ENCODE data around the gene IQCM.

Gene IQCM

GRCh38 chr4:149631629-149632028 lies 184.0 kb downstream of the IQCM start:
- no peak overlapping the region for H3K27ac ChIP-seq (replicated peaks)
- no peak overlapping the region for H3K4me3 ChIP-seq (replicated peaks; ENCODE audit: insufficient read depth, low read length)
- no peak for DNase-seq (ENCODE audit: low read depth in 1 of 2, low spot score in 1 of 2)
- H3K27me3 ChIP-seq (ENCODE audit: insufficient read depth, poor library complexity, severe bottlenecking) = no peaks in the 10 kb centered on the region
- TF ChIP-seq SPI1 (IDR thresholded peaks at IDR 0.05; ENCODE audit: borderline replicate concordance, low read depth) (no peak), POLR2AphosphoS5 (IDR thresholded peaks at IDR 0.05; ENCODE audit: low read depth) (no peak), GABPA (IDR thresholded peaks at IDR 0.05; ENCODE audit: low read depth) (no peak)
- TF ChIP-seq, protein P1, sequence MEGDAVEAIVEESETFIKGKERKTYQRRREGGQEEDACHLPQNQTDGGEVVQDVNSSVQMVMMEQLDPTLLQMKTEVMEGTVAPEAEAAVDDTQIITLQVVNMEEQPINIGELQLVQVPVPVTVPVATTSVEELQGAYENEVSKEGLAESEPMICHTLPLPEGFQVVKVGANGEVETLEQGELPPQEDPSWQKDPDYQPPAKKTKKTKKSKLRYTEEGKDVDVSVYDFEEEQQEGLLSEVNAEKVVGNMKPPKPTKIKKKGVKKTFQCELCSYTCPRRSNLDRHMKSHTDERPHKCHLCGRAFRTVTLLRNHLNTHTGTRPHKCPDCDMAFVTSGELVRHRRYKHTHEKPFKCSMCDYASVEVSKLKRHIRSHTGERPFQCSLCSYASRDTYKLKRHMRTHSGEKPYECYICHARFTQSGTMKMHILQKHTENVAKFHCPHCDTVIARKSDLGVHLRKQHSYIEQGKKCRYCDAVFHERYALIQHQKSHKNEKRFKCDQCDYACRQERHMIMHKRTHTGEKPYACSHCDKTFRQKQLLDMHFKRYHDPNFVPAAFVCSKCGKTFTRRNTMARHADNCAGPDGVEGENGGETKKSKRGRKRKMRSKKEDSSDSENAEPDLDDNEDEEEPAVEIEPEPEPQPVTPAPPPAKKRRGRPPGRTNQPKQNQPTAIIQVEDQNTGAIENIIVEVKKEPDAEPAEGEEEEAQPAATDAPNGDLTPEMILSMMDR (IDR thresholded peaks at IDR 0.05; ENCODE audit: insufficient read depth, low read length) = no peak
- TF ChIP-seq, protein P2, sequence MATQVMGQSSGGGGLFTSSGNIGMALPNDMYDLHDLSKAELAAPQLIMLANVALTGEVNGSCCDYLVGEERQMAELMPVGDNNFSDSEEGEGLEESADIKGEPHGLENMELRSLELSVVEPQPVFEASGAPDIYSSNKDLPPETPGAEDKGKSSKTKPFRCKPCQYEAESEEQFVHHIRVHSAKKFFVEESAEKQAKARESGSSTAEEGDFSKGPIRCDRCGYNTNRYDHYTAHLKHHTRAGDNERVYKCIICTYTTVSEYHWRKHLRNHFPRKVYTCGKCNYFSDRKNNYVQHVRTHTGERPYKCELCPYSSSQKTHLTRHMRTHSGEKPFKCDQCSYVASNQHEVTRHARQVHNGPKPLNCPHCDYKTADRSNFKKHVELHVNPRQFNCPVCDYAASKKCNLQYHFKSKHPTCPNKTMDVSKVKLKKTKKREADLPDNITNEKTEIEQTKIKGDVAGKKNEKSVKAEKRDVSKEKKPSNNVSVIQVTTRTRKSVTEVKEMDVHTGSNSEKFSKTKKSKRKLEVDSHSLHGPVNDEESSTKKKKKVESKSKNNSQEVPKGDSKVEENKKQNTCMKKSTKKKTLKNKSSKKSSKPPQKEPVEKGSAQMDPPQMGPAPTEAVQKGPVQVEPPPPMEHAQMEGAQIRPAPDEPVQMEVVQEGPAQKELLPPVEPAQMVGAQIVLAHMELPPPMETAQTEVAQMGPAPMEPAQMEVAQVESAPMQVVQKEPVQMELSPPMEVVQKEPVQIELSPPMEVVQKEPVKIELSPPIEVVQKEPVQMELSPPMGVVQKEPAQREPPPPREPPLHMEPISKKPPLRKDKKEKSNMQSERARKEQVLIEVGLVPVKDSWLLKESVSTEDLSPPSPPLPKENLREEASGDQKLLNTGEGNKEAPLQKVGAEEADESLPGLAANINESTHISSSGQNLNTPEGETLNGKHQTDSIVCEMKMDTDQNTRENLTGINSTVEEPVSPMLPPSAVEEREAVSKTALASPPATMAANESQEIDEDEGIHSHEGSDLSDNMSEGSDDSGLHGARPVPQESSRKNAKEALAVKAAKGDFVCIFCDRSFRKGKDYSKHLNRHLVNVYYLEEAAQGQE (IDR thresholded peaks at IDR 0.05; ENCODE audit: insufficient replicate concordance, low read depth) = no peak

DNA sequence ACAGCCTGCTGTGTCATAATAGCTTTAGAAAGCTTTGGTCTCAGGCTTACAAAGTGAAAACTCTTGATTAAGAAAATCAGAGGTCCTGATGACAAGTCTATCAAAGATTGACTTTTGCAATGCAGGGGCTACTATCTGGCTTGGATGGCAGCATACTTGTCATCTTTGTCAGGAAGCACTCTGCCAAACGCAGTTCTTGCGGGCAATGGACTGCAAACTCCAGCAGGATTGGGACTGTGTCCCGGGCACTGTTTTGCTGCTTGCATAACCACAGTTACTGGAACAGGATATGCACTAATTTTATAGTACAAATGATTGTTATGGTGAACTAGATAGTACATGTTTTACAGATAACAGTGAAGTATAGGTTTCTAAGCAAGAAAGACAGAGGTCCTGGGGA lies 185.6 kb downstream of the IQCM start:
- Histone ChIP-seq H3K27ac (replicated peaks) (no peak overlapping the region), H3K27me3 (ENCODE audit: insufficient read depth, poor library complexity, severe bottlenecking) (no peaks in the 10 kb centered on the region), H3K4me3 (replicated peaks; ENCODE audit: insufficient read depth, low read length) (no peak overlapping the region)
- TF ChIP-seq SPI1 (IDR thresholded peaks at IDR 0.05; ENCODE audit: borderline replicate concordance, low read depth) (no peak), POLR2AphosphoS5 (IDR thresholded peaks at IDR 0.05; ENCODE audit: low read depth) (no peak), GABPA (IDR thresholded peaks at IDR 0.05; ENCODE audit: low read depth) (no peak)
- TF ChIP-seq, protein P2 (IDR thresholded peaks at IDR 0.05; ENCODE audit: insufficient replicate concordance, low read depth) = no peak
- TF ChIP-seq, protein P1 (IDR thresholded peaks at IDR 0.05; ENCODE audit: insufficient read depth, low read length) = no peak
- no peak for DNase-seq (ENCODE audit: low read depth in 1 of 2, low spot score in 1 of 2)

DNA sequence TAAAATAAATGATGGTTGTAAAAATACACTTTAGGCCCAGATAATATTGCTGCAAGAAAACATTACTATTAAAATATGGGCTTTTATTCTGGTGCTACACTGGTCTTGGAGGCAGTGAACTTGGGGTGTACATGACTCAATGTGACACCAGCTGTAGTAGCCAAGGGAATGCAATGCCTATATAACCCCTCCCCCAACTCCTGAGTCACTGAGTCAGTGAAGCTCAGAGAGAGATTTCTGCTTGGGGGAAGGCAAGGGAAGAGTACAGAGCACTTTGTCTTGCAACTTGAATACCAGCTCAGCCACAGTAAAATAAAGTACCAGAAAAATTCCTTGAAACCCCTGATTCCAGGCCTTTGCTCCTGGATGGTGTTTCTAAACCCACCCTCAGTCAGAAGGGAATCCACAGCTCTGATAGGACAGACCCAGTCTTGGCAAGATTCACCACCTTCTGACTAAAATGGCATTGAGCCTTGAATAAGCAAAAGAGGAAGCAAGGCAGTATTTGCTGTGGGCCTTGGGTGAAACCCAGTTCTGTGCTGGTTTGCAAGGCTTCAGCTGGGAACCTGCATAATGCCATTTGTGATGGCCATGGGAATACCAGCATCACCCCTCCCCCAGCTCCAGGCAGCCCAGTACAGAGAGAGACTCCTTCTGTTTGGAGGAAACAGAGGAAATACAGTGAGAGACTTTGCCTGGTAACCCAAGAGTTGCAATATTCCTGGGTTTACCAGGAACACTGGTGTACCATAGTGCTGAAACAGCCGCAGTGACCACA lies 209.9 kb downstream of the IQCM start:
- no peak for DNase-seq (ENCODE audit: low read depth in 1 of 2, low spot score in 1 of 2)
- Histone ChIP-seq H3K27ac (replicated peaks) (no peak overlapping the region), H3K27me3 (ENCODE audit: insufficient read depth, poor library complexity, severe bottlenecking) (no peaks in the 10 kb centered on the region), H3K4me3 (replicated peaks; ENCODE audit: insufficient read depth, low read length) (no peak overlapping the region)
- TF ChIP-seq, protein P1 (IDR thresholded peaks at IDR 0.05; ENCODE audit: insufficient read depth, low read length) = no peak

GRCh38 chr4:149604827-149605226 lies 210.8 kb downstream of the IQCM start:
- DNase-seq (ENCODE audit: low read depth in 1 of 2, low spot score in 1 of 2) = no peak
- Histone ChIP-seq H3K27ac (replicated peaks) (no peak overlapping the region), H3K27me3 (ENCODE audit: insufficient read depth, poor library complexity, severe bottlenecking) (no peaks in the 10 kb centered on the region), H3K4me3 (replicated peaks; ENCODE audit: insufficient read depth, low read length) (no peak overlapping the region)
- TF ChIP-seq, protein P1 (IDR thresholded peaks at IDR 0.05; ENCODE audit: insufficient read depth, low read length) = no peak
- TF ChIP-seq SPI1 (IDR thresholded peaks at IDR 0.05; ENCODE audit: borderline replicate concordance, low read depth) (no peak), POLR2AphosphoS5 (IDR thresholded peaks at IDR 0.05; ENCODE audit: low read depth) (no peak), GABPA (IDR thresholded peaks at IDR 0.05; ENCODE audit: low read depth) (no peak)
- TF ChIP-seq, protein P2 (IDR thresholded peaks at IDR 0.05; ENCODE audit: insufficient replicate concordance, low read depth) = no peak

All from HL-60 (cell line).